Astrocyte of the spinal cord (primary cell): ENCODE results near the gene PTPRC.

ENCODE experiments used
- DNase-seq: peaks from one replicate; pipeline ENCODE4 v3.0.0; 2011; ENCODE audit warnings: low read depth, low spot score
- H3K4me3 ChIP-seq: 2 replicates; pipeline ENCODE4 v1.5.1; 2011; ENCODE audit warnings: low read depth, mild to moderate bottlenecking, low read length, moderate library complexity
- CTCF ChIP-seq: IDR thresholded peaks from 2 replicates; pipeline ENCODE4 v1.5.1; 2012; ENCODE audit warnings: low read depth, mild to moderate bottlenecking, low read length, inconsistent platforms
- in situ Hi-C: cut with HindIII; loops from 2 replicates; pipeline ENCODE4 v1.10.0; 2017; ENCODE audit warnings: low sequenced_read_pairs

Gene PTPRC

GRCh38 chr1:198620218-198620617 lies 18.6 kb upstream of the PTPRC start:
- in situ Hi-C loops: no loop called here
- H3K4me3 ChIP-seq: no peak overlapping the region
- TF ChIP-seq CTCF: no peak
- DNase-seq: no peak

GRCh38 chr1:198620951-198621824 lies 17.7 kb upstream of the PTPRC start:
- DNase-seq: no peak
- no peak overlapping the region for H3K4me3 ChIP-seq
- in situ Hi-C loops: no loop called here
- TF ChIP-seq CTCF: no peak

GRCh38 chr1:198622001-198622400 lies 16.8 kb upstream of the PTPRC start:
- no peak overlapping the region for H3K4me3 ChIP-seq
- in situ Hi-C loops: no loop called here
- TF ChIP-seq CTCF: no peak
- DNase-seq: no peak

- in situ Hi-C loops: no loop called here
- H3K4me3 ChIP-seq: no peak overlapping the region
- peak; percentile 80 for DNase-seq
- no peak for TF ChIP-seq CTCF
These were observed 14.8 kb upstream of the PTPRC start for GRCh38 chr1:198623752-198624647.

GRCh38 chr1:198624648-198624980 lies 14.2 kb upstream of the PTPRC start:
- TF ChIP-seq CTCF: no peak
- H3K4me3 ChIP-seq: no peak overlapping the region
- in situ Hi-C loops: no loop called here
- no peak for DNase-seq

- H3K4me3 ChIP-seq: no peak overlapping the region
- TF ChIP-seq CTCF: no peak
- DNase-seq: no peak
- in situ Hi-C loops: no loop called here
These were observed 11.3 kb upstream of the PTPRC start for GRCh38 chr1:198627436-198628066.
